Adrenal gland (tissue), 12 donors: Measurements from ENCODE around the gene PGAM5. TPM values are rescaled to one million over a fixed set of nuclear protein-coding genes. Genes with fewer than 3 reads are reported as not detected.

Source experiments
- DNase-seq, 7 donors: peaks; one replicate each; pipeline ENCODE4 v3.0.0-alpha.2; 2019 to 2020
- H3K27ac ChIP-seq, 5 donors: fragments of 200-600 bp; sonication (generic) in 4 of 5; 1 replicate in 3 of 5; 2 replicates in 2 of 5; pipeline versions ENCODE4 v1.5.1 to v1.8.0; 2016 to 2020; ENCODE audit warnings: mild to moderate bottlenecking in 1 of 5
- H3K27me3 ChIP-seq: fragments of 200-600 bp; 2 replicates; pipeline ENCODE4 v1.8.0; 2021
- H3K36me3 ChIP-seq, 2 donors: fragments of 200-600 bp; replicated peaks in 1 of 2; 1 replicate in 1 of 2; 2 replicates in 1 of 2; pipeline versions ENCODE4 v1.5.1 to v1.8.0; 2018 to 2022
- H3K4me1 ChIP-seq, 2 donors: fragments of 200-600 bp; replicated peaks in 1 of 2; 1 replicate in 1 of 2; 2 replicates in 1 of 2; pipeline versions ENCODE4 v1.5.1 to v1.8.0; 2018 to 2021
- H3K4me3 ChIP-seq, 4 donors: fragments of 200-600 bp; sonication (generic) in 3 of 4; one replicate each; pipeline ENCODE4 v1.5.1; 2016 to 2018
- H3K9me3 ChIP-seq, 3 donors: fragments of 200-600 bp; sonication (generic) in 1 of 3; replicated peaks in 1 of 3; 1 replicate in 2 of 3; 2 replicates in 1 of 3; pipeline versions ENCODE4 v1.5.1 to v1.8.0; 2016 to 2021
- CTCF ChIP-seq, 6 experiments: fragments of 450-650 bp in 4 of 6; fragments of 200-600 bp in 2 of 6; sonication (generic) in 1 of 6; IDR thresholded peaks; 1 replicate in 5 of 6; 2 replicates in 1 of 6; pipeline versions ENCODE4 v1.5.1 to v1.8.0; 2016 to 2021; ENCODE audit warnings: antibody characterized with exemption in 6 of 6, mild to moderate bottlenecking in 2 of 6, moderate library complexity in 1 of 6
- POLR2A ChIP-seq, 2 donors: fragments of 450-650 bp; IDR thresholded peaks; one replicate each; pipeline ENCODE4 v1.6.1; 2017; ENCODE audit warnings: antibody characterized with exemption in 2 of 2, mild to moderate bottlenecking in 2 of 2, moderate library complexity in 1 of 2
- WGBS, 4 donors: extraction: QIAGEN DNeasy Blood & Tissue Kit in 2 of 4; methylation state at CpG; one replicate each; pipeline versions ENCODE4 v1.1.5 to v1.1.7; 2013 to 2017; 5-methylcytosine and 5-hydroxymethylcytosine counted together
- intact Hi-C, 2 donors: fragments of 100-400 bp; cut with DNase I; formaldehyde crosslinking; loops; one replicate each; pipeline versions ENCODE4 v1.14.1 to v1.15.0; 2022 to 2023
- polyA plus RNA-seq, 3 donors: library from polyadenylated mRNA; stranded (reverse); fragments of 200-250 nt in 2 of 3; fragments of 350-450 nt in 1 of 3; fragmentation: Illumina TruSeq in 1 of 3; extraction: RNeasy Lipid Tissue Mini Kit (QIAGEN cat#74804) in 1 of 3; gene quantifications; one replicate each; pipeline ENCODE4 v1.2.3, GENCODE V29; 2013 to 2014
- total RNA-seq, 9 donors: library from RNA; depleted of rRNA in 4 of 9; stranded (reverse); fragments of >200 nt in 4 of 9; fragments of 120-200 nt in 1 of 9; fragmentation: NEBNext Ultra II Directional in 1 of 9; extraction: Animal tissue kit (Norgen Biotek cat#: 25700) in 1 of 9; gene quantifications; one replicate each; pipeline versions ENCODE4 v1.1.0 to v1.2.4, GENCODE V29; 2013 to 2023
- donor health status: healthy with polysubstance abuse.
- donor health status: Bipolar disorder and iron deficiency.
- donor health status: DM: yes; HTN: yes; CAD: no.
- donor health status: DM: no; HTN: no; CAD: no.
- donor health status: DM: no; HTN: no; CAD: no.
- donor health status: DM: yes; HTN: yes; CAD: no.

Gene PGAM5
- total and polyA plus RNA-seq, 12 donors, result 12.7 to 53.6 (median 33.2) TPM

- WGBS, 4 donors, result 87 to 89% (median 89%) methylated on average over 28 to 29 of the region's 29 CpGs
- DNase-seq, result no peak
- H3K4me1 ChIP-seq, result no peaks in the 10 kb centered on the region
- intact Hi-C loops, result no loop called here
- H3K4me3 ChIP-seq, result no peak overlapping the region
- H3K9me3 ChIP-seq, result no peaks in the 10 kb centered on the region
- TF ChIP-seq CTCF (IDR thresholded peaks at IDR 0.05) (no peak), POLR2A (IDR thresholded peaks at IDR 0.05) (no peak)
- H3K27ac ChIP-seq, result no peak overlapping the region
- H3K27me3 ChIP-seq, result no peaks in the 10 kb centered on the region
- H3K36me3 ChIP-seq, result peaks cover 0 to 70% of the 10 kb centered on the region in 2 donors
Measured at GRCh38 chr12:132662901-132663755, 47.5 kb upstream of the PGAM5 start.

GRCh38 chr12:132664206-132665148 lies 46.2 kb upstream of the PGAM5 start:
- WGBS, 4 donors, result 91 to 95% (median 92%) methylated on average over 20 to 21 of the region's 21 CpGs
- intact Hi-C loops, result no loop called here
- Histone ChIP-seq H3K9me3 (no peaks in the 10 kb centered on the region), H3K4me3 (no peak overlapping the region), H3K27me3 (no peaks in the 10 kb centered on the region), H3K36me3 (peaks cover 0 to 66% of the 10 kb centered on the region in 2 donors), H3K27ac (no peak overlapping the region), H3K4me1 (no peaks in the 10 kb centered on the region)
- TF ChIP-seq CTCF (IDR thresholded peaks at IDR 0.05) (no peak), POLR2A (IDR thresholded peaks at IDR 0.05) (no peak)
- DNase-seq, result no peak

- DNase-seq, result no peak
- WGBS, 4 donors, result 92 to 96% (median 94%) methylated on average over 13 of the region's 13 CpGs
- H3K27ac ChIP-seq, result no peak overlapping the region
- no peaks in the 10 kb centered on the region for H3K9me3 ChIP-seq
- no peaks in the 10 kb centered on the region for H3K4me1 ChIP-seq
- TF ChIP-seq CTCF (IDR thresholded peaks at IDR 0.05), result no peak
- TF ChIP-seq POLR2A (IDR thresholded peaks at IDR 0.05), result no peak
- H3K36me3 ChIP-seq, result peaks cover 0 to 61% of the 10 kb centered on the region in 2 donors
- no peaks in the 10 kb centered on the region for H3K27me3 ChIP-seq
- intact Hi-C loops, result no loop called here
- H3K4me3 ChIP-seq, result no peak overlapping the region
Measured at GRCh38 chr12:132665149-132665491, 45.5 kb upstream of the PGAM5 start.

GRCh38 chr12:132665794-132666193 lies 44.8 kb upstream of the PGAM5 start:
- H3K27me3 ChIP-seq, result no peaks in the 10 kb centered on the region
- 93 to 98% (median 94%) methylated on average over 6 of the region's 6 CpGs for WGBS, 4 donors
- no peak for DNase-seq
- peaks cover 0 to 54% of the 10 kb centered on the region in 2 donors for H3K36me3 ChIP-seq
- TF ChIP-seq POLR2A (IDR thresholded peaks at IDR 0.05) (no peak), CTCF (IDR thresholded peaks at IDR 0.05) (no peak)
- no peaks in the 10 kb centered on the region for H3K9me3 ChIP-seq
- H3K4me1 ChIP-seq, result no peaks in the 10 kb centered on the region
- intact Hi-C loops, result no loop called here
- H3K27ac ChIP-seq, result no peak overlapping the region
- no peak overlapping the region for H3K4me3 ChIP-seq
